GM13976 (cell line): Measurements from ENCODE around the gene BTN3A1.
"Not testable (repeated sequence)": the region's sequence is repeated elsewhere in the genome, so short reads cannot be mapped to it uniquely, and the experiment has no call there.

Experiments used
- DNase-seq: peaks from one replicate; pipeline ENCODE4 v3.0.0; 2012; ENCODE audit warnings: low spot score
- in situ Hi-C: fragments of 300-500 bp; cut with MboI; formaldehyde crosslinking; loops from one replicate; pipeline ENCODE4 v1.12.0; 2022; ENCODE audit warnings: low sequenced_read_pairs, mixed read lengths, inconsistent platforms; ENCODE audit not compliant: unreplicated experiment
- TF ChIP-seq, protein P1 (sequence below): IDR thresholded peaks from 2 replicates; pipeline ENCODE4 v1.5.1; 2012; ENCODE audit warnings: borderline replicate concordance, mild to moderate bottlenecking; ENCODE audit not compliant: insufficient read depth; ENCODE audit errors: extremely low read depth, missing control alignments, control extremely low read depth

The BTN3A1 gene

DNA sequence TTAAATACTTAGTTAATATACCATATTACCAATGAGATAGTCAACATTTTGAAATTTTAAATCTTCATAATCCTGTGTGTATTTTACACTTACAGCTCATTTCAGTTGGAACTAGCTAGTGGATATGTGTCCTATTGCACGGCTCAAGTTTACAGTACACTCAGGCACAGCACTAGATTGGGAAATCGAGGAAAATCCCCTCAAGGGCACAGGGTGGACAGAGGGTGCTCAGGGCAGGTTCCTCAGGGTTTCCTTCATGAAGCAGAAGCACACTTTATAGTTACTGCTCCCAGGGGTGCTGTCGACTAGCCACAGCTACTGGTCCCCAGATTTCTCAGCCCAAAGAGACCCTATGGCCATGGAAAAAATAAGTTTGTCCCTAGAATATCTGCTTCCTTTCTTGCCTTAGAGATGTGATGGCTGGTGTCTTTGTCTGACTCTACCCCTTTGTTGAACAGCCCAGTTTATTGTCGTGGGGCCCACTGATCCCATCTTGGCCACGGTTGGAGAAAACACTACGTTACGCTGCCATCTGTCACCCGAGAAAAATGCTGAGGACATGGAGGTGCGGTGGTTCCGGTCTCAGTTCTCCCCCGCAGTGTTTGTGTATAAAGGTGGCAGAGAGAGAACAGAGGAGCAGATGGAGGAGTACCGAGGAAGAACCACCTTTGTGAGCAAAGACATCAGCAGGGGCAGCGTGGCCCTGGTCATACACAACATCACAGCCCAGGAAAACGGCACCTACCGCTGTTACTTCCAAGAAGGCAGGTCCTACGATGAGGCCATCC is 57.1 kb downstream of the BTN3A1 start:
- TF ChIP-seq, protein P1, sequence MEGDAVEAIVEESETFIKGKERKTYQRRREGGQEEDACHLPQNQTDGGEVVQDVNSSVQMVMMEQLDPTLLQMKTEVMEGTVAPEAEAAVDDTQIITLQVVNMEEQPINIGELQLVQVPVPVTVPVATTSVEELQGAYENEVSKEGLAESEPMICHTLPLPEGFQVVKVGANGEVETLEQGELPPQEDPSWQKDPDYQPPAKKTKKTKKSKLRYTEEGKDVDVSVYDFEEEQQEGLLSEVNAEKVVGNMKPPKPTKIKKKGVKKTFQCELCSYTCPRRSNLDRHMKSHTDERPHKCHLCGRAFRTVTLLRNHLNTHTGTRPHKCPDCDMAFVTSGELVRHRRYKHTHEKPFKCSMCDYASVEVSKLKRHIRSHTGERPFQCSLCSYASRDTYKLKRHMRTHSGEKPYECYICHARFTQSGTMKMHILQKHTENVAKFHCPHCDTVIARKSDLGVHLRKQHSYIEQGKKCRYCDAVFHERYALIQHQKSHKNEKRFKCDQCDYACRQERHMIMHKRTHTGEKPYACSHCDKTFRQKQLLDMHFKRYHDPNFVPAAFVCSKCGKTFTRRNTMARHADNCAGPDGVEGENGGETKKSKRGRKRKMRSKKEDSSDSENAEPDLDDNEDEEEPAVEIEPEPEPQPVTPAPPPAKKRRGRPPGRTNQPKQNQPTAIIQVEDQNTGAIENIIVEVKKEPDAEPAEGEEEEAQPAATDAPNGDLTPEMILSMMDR: no peak
- in situ Hi-C loops: no loop called here
- DNase-seq: no peak

DNA sequence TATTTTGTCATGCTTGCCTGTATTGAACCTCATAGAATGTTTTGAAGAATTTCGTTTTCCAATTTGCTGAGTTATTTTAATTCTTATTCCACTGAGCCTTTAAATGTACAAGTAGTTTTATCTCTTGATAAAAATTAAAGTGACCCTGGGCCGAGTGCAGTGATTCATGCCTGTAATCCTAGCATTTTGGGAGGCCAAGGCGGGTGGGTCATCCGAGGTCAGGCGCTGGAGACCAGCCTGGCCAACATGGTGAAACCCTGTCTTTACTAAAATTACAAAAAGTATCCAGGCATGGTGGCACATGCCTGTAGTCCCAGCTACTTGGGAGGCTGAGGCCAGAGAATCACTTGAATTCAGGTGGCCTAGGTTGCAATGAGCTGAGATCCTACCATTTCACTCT is 59.3 kb downstream of the BTN3A1 start:
- in situ Hi-C loops, DNase-seq: not testable (repeated sequence)

DNA sequence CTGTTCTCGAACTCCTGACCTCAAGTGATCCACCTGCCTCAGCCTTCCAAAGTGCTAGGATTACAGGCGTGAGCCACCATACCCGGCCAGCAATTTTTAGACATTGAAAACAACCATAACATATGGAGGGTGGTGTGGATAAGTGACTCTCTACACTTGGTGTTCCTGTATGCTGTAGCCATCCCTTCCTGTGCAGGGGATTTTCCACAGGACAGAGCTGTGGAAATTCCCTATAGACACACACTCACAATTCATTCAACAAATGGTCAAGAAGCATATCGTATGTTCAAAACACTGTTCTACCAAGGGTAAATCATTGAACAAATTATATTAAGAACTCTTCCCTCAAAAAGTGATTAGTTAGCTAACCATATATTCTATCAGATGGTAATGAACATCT is 61.9 kb downstream of the BTN3A1 start:
- no peak for DNase-seq
- in situ Hi-C loops: no loop called here
- TF ChIP-seq, protein P1: no peak

DNA sequence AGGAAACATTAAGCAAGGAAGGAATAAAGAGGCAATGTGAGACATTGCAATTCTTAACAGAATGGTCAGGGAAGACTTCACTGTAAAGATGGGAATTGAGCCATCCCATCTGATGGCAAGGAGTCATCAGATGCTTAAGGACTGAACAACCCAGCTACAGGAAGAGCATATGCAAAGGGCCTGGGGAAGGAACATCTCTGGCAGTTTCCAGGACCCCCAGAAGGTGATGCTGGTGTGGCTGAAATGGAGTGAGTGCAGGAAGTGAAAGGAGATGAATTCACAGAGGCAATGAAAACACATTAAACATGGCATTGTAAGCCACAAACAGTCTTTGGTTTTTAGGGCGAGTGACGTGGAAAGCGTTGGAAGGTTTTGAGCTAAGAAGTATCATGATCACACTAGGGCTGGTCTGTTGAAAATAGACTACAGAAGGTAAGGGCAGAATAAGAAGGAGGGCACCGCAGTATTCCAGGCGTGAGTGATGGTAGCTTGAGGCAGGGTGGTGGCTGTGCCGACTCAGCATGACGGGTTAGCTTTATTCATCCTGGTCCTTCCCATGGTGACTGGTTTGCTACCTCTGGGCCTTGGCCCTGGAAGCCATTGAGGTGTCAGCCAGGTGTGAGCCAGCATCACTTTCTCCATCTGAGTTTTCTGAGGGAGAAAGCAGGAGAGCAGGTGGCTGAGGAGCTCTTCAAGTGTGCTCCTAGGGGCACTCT is 62.5 kb downstream of the BTN3A1 start:
- in situ Hi-C loops: no loop called here
- no peak for DNase-seq
- TF ChIP-seq, protein P1: no peak
